AG10803 (cell line): Measurements from ENCODE around the gene NR5A1.

ENCODE experiments used
- DNase-seq: peaks from one replicate; pipeline ENCODE4 v3.0.0; 2010; ENCODE audit warnings: low read depth
- H3K4me3 ChIP-seq: 2 replicates; pipeline ENCODE4 v1.5.1; 2011; ENCODE audit warnings: mild to moderate bottlenecking, low read length, control low read depth
- TF ChIP-seq, protein P1 (sequence below): conservative IDR thresholded peaks from 2 replicates; pipeline ENCODE4 v1.5.1; 2011; ENCODE audit warnings: mild to moderate bottlenecking, low read length, control low read depth, inconsistent platforms

Gene NR5A1

DNA sequence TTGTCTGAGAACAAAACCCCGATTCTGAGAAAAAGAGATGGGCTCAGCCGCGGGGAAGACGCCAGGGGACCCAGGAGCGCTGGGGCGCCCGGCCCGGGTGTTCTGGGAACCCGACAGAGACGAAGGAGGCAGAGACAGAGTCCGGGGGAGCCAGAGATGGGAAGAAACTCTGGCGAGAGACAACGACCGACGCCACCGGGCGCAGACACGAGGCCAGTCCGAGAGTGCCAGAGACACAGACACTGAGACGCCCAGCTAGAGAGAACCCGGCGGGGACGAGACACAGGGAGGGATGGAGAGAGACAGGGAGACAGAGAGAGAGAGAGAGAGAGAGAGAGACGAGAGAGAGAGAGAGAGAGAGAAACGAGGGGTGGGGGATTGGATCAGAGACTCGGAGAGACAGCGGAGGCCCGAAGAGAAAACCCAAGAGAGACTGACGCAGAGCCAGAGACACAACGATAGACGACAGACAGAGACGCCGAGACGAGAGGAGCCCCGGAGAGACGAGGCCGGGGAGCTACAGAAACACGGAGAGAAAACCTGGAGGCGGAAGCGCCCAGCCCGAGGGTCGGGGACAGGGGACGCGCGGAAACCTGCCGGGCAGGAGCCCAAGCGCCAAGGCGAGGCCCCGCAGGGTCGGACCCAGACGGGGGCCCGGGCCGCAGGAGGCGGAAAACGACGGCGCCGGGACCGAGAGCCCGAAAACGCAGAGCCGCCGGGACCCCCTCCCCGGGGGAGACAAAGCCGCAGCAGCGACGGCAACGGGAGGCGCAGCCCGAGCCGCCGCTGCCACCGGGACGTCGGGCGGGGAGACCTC is 3.3 kb downstream of the NR5A1 start:
- DNase-seq, result no peak
- no peak overlapping the region for H3K4me3 ChIP-seq
- TF ChIP-seq, protein P1, sequence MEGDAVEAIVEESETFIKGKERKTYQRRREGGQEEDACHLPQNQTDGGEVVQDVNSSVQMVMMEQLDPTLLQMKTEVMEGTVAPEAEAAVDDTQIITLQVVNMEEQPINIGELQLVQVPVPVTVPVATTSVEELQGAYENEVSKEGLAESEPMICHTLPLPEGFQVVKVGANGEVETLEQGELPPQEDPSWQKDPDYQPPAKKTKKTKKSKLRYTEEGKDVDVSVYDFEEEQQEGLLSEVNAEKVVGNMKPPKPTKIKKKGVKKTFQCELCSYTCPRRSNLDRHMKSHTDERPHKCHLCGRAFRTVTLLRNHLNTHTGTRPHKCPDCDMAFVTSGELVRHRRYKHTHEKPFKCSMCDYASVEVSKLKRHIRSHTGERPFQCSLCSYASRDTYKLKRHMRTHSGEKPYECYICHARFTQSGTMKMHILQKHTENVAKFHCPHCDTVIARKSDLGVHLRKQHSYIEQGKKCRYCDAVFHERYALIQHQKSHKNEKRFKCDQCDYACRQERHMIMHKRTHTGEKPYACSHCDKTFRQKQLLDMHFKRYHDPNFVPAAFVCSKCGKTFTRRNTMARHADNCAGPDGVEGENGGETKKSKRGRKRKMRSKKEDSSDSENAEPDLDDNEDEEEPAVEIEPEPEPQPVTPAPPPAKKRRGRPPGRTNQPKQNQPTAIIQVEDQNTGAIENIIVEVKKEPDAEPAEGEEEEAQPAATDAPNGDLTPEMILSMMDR, result no peak

DNA sequence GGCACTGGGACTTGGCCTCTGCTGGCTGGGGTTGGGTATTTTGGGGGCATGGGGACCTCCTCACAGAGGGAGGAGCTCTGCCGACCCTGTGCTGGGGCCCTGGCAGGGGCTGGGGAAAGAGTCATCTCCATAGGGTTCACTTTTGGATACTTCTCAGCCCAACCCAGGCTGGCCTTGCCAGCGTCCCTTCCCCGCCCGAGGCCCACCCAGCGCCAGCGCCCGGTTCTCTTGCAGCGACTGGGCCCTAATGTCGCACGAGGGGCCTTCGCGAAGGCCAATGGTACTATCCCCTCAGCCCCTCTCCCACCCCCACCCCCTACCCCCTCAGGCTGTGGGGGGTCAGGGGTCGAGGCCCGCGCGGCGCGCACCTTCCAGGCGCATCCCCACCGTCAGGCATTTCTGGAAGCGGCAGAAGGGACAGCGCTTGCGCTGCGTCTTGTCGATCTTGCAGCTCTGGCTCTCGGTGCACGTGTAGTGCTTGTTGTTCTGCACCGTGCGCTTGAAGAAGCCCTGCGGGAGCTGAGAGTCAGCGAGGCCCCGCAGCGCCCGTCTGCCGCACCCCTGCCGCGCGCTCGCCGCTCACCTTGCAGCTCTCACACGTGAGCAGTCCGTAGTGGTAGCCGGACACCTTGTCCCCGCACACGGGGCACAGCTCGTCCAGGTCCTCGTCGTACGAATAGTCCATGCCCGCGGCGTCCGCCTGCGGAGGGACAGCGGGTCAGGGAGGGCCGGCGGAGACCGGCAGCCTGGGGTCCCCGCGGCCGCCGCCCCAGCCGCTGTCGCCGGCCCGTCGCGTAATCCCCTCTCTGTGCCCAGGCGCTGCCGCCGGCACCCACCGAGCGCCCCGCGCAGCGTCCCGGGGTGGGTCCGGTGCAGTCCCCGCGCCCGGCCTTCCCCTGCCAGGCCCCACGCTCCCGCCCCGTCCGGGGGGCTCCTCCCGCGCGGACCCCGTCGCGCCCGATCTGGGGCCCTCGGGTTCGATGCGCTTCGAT is 4.2 kb downstream of the NR5A1 start:
- TF ChIP-seq, protein P1, result no peak
- DNase-seq, result no peak
- H3K4me3 ChIP-seq, result no peak overlapping the region

DNA sequence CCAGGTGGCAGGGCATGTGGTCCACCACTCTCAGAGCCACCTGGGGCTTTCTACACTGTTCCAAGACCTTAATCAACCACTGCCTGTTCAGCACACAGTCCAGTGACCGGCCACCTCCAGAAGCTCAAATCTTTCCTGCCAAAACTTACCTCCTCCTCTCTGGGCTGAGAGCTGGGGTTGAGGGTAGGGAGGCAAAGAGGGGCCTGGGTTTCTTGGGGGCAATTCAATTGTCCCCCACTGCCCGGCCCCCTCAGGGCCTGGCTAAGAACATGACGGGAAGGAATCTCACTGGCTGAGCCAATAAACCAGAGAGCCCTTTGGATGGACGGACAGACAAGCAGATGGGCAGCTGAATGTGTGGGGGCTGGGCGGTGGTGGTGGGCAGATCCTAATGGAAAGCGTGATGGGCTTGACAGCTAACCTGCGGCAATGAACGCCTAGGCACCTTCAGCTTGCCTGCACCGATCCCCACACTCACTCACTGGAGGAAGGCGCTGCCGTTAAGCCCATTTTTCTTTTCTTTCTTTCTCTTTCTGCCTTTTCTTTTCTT is 5.4 kb downstream of the NR5A1 start:
- no peak overlapping the region for H3K4me3 ChIP-seq
- TF ChIP-seq, protein P1, result no peak
- no peak for DNase-seq

DNA sequence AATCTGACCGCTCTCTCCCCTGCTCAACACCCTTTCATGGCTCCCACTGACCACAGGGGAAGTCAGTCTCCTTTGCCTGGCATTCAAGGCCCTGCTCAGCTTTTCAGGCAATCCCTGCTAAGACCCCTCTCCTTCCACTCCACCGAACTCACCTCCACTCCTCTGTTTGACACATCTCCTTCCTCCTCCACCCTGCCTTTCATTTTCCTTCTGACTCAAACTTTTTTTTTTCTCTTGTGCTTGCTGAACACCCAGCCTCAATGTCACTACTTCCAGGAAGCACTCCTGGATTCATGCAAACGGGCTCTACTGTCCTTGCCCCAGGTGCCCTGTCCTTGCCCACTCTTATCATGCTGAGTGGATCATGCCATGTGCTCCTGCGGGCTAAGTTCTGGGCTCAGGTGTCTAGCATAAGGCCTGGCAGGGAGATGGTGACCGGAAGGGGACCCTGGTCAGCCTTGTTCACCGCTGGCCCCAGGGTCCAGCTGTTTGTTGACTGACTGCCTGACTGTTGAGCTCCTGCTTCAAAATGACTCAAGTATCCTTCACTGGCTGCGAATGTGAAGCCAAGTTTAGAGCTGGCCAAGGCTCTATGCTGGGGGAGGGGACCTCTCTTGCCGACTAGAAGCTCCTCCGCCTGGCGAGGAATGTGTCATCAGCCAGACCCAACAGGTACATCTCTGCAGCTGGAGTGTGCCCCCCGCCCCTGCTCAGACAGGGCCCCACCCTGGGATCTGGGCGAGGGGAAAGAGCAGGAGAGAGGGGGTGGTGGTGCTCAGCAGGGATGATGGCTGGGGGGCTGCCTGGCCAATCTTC is 6.2 kb downstream of the NR5A1 start:
- no peak overlapping the region for H3K4me3 ChIP-seq
- TF ChIP-seq, protein P1, result no peak
- no peak for DNase-seq

DNA sequence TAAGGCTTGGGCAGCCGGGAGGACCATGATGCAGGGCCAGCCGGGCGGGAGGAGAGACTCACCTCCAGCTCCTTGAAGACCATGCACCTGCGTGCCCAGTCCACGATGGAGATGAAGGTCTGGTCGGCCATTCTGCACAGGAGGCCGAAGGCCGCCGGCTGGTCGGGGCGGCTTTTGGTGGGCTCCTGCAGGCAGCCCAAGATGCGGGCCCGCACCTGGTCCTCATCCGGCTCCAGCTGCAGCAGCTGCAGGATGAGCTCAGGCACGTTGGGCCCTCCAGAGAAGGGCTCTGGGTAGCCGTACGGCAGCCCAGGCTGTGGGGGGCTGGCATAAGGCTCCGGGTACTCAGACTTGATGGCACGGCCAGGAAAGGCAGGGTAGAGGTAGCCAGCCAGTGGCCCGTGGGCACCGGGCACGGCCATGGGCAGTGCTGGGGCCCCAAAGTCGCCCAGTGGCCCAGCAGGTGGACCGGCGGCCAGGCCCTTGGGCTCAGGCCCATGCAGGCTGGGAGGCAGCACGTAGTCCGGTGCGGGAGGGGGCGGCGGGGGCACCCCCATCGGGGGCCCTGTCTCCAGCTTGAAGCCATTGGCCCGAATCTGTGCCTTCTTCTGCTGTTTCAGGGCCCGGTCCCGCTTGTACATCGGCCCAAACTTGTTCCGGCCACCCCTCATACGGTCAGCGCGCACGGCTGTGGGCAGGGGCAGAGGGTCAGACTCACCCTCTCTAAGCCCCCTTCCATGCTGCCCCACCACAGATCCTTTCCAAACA is 7.0 kb downstream of the NR5A1 start:
- DNase-seq, result no peak
- H3K4me3 ChIP-seq, result no peak overlapping the region
- TF ChIP-seq, protein P1, result no peak

DNA sequence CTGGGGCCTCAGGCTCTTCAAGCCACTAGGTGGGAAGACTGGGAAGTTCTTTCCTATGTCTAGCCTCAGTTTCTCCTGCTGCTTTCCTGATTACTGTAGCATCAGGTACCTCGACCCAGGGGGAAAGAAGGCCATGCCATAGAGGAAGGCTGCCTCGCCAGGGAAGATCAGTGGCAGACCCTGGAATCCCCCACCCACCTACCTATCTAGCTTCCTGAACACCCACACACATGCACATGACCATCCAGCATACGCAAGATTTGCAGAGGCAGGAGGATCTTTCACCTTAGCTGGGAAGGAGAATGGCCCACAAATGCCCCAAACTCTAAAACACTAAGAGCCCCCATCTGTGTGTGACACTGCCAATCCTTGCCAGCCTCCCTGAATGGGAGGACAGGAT is 8.0 kb downstream of the NR5A1 start:
- H3K4me3 ChIP-seq, result no peak overlapping the region
- DNase-seq, result no peak
- TF ChIP-seq, protein P1, result no peak
